Ectodermal cell (in vitro differentiated cells): Measurements from ENCODE around the gene SPI1.
"Not testable (repeated sequence)": the region's sequence is repeated elsewhere in the genome, so short reads cannot be mapped to it uniquely, and the experiment has no call there.

Experiments used
- H3K27ac ChIP-seq: 2 replicates; pipeline ENCODE4 v1.7.0; 2013; ENCODE audit warnings: mild to moderate bottlenecking, low read depth, low read length; ENCODE audit not compliant: insufficient read depth, poor library complexity, severe bottlenecking
- H3K27me3 ChIP-seq: 2 replicates; pipeline ENCODE4 v1.7.0; 2013; ENCODE audit warnings: mild to moderate bottlenecking, low read length; ENCODE audit not compliant: insufficient read depth, control insufficient read depth, poor library complexity, severe bottlenecking
- H3K36me3 ChIP-seq: one replicate; pipeline ENCODE4 v1.7.0; 2013; ENCODE audit warnings: low read length; ENCODE audit not compliant: control insufficient read depth, insufficient read depth
- H3K4me1 ChIP-seq: one replicate; pipeline ENCODE4 v1.7.0; 2013; ENCODE audit warnings: low read length; ENCODE audit not compliant: control insufficient read depth, insufficient read depth
- H3K4me3 ChIP-seq: 2 replicates; pipeline ENCODE4 v1.7.0; 2013; ENCODE audit warnings: low read depth, low read length, control low read depth; ENCODE audit not compliant: insufficient read depth
- H3K9me3 ChIP-seq: 2 replicates; pipeline ENCODE4 v1.7.0; 2013; ENCODE audit warnings: mild to moderate bottlenecking, low read length, moderate library complexity; ENCODE audit not compliant: control insufficient read depth
- WGBS, 2 experiments: methylation state at CpG; one replicate each; pipeline ENCODE4 v1.1.7; 2013; ENCODE audit warnings: missing lambda C conversion rate in 2 of 2; 5-methylcytosine and 5-hydroxymethylcytosine counted together

Gene SPI1

GRCh38 chr11:47325271-47326041 lies 52.9 kb downstream of the SPI1 start:
- no peak overlapping the region for H3K4me3 ChIP-seq
- no peaks in the 10 kb centered on the region for H3K9me3 ChIP-seq
- no peaks in the 10 kb centered on the region for H3K36me3 ChIP-seq
- no peaks in the 10 kb centered on the region for H3K27me3 ChIP-seq
- H3K27ac ChIP-seq, result no peak overlapping the region
- WGBS, 2 experiments, result 91% methylated on average over 15 of the region's 15 CpGs
- H3K4me1 ChIP-seq, result no peaks in the 10 kb centered on the region

GRCh38 chr11:47324520-47324919 lies 53.8 kb downstream of the SPI1 start:
- Histone ChIP-seq H3K27me3 (no peaks in the 10 kb centered on the region), H3K27ac (no peak overlapping the region), H3K4me1 (no peaks in the 10 kb centered on the region), H3K36me3 (no peaks in the 10 kb centered on the region), H3K4me3 (no peak overlapping the region), H3K9me3 (no peaks in the 10 kb centered on the region)
- 92 to 93% methylated on average over 12 of the region's 12 CpGs for WGBS, 2 experiments

- Histone ChIP-seq H3K27ac (no peak overlapping the region), H3K27me3 (no peaks in the 10 kb centered on the region), H3K4me1 (no peaks in the 10 kb centered on the region), H3K4me3 (no peak overlapping the region), H3K9me3 (no peaks in the 10 kb centered on the region), H3K36me3 (no peaks in the 10 kb centered on the region)
- WGBS, 2 experiments, result 88 to 96% methylated on average over 1 to 2 of the region's 2 CpGs
These were observed 60.2 kb downstream of the SPI1 start for GRCh38 chr11:47318166-47318565.

GRCh38 chr11:47317064-47317828 lies 61.1 kb downstream of the SPI1 start:
- no peak overlapping the region for H3K27ac ChIP-seq
- WGBS, 2 experiments, result 90 to 96% methylated on average over 5 of the region's 5 CpGs
- no peaks in the 10 kb centered on the region for H3K36me3 ChIP-seq
- no peaks in the 10 kb centered on the region for H3K9me3 ChIP-seq
- H3K4me1 ChIP-seq, result no peaks in the 10 kb centered on the region
- no peak overlapping the region for H3K4me3 ChIP-seq
- no peaks in the 10 kb centered on the region for H3K27me3 ChIP-seq

GRCh38 chr11:47316501-47316900 lies 61.8 kb downstream of the SPI1 start:
- WGBS, 2 experiments, result 96 to 98% methylated on average over 8 of the region's 8 CpGs
- not testable (repeated sequence) for H3K9me3 ChIP-seq, H3K36me3 ChIP-seq, H3K4me3 ChIP-seq, H3K27me3 ChIP-seq, H3K4me1 ChIP-seq, H3K27ac ChIP-seq

GRCh38 chr11:47314992-47315391 lies 63.4 kb downstream of the SPI1 start:
- H3K4me1 ChIP-seq, result no peaks in the 10 kb centered on the region
- H3K4me3 ChIP-seq, result no peak overlapping the region
- 91 to 98% methylated on average over 5 of the region's 5 CpGs for WGBS, 2 experiments
- no peaks in the 10 kb centered on the region for H3K9me3 ChIP-seq
- H3K27ac ChIP-seq, result no peak overlapping the region
- H3K27me3 ChIP-seq, result no peaks in the 10 kb centered on the region
- no peaks in the 10 kb centered on the region for H3K36me3 ChIP-seq

GRCh38 chr11:47308050-47308823 lies 70.1 kb downstream of the SPI1 start:
- Histone ChIP-seq H3K4me1 (peaks cover 12% of the 10 kb centered on the region), H3K4me3 (no peak overlapping the region), H3K9me3 (no peaks in the 10 kb centered on the region), H3K27me3 (no peaks in the 10 kb centered on the region), H3K36me3 (peaks cover 12% of the 10 kb centered on the region), H3K27ac (peak overlapping the region; percentile 30)
- 47 to 55% methylated on average over 6 of the region's 6 CpGs for WGBS, 2 experiments

- 100% methylated on average over 1 of the region's 1 CpG for WGBS, 2 experiments
- no peaks in the 10 kb centered on the region for H3K9me3 ChIP-seq
- H3K4me3 ChIP-seq, result no peak overlapping the region
- H3K27me3 ChIP-seq, result no peaks in the 10 kb centered on the region
- H3K27ac ChIP-seq, result no peak overlapping the region
- H3K4me1 ChIP-seq, result peaks cover 12% of the 10 kb centered on the region
- H3K36me3 ChIP-seq, result peaks cover 12% of the 10 kb centered on the region
These were observed 71.9 kb downstream of the SPI1 start for GRCh38 chr11:47306484-47306844.

GRCh38 chr11:47305734-47306483 lies 72.4 kb downstream of the SPI1 start:
- WGBS, 2 experiments, result 93 to 95% methylated on average over 3 of the region's 3 CpGs
- Histone ChIP-seq H3K27ac (no peak overlapping the region), H3K4me3 (no peak overlapping the region), H3K27me3 (no peaks in the 10 kb centered on the region), H3K4me1 (peaks cover 12% of the 10 kb centered on the region), H3K9me3 (no peaks in the 10 kb centered on the region), H3K36me3 (peaks cover 12% of the 10 kb centered on the region)
